HepG2 (cell line): ENCODE data around the gene CMIP. TPM values are rescaled to one million over a fixed set of nuclear protein-coding genes. Genes with fewer than 3 reads are reported as not detected.

Experiments used
- ATF7-NPFF ChIP-seq: sonication (generic); formaldehyde crosslinking; IDR thresholded peaks from 2 replicates; pipeline ENCODE4 v1.8.1; 2023; ENCODE audit warnings: mild to moderate bottlenecking, low read depth, missing genetic modification reagents, moderate library complexity
- HMGXB3 ChIP-seq: sonication (generic); formaldehyde crosslinking; IDR thresholded peaks from 2 replicates; pipeline ENCODE4 v1.4.0; 2020; ENCODE audit warnings: missing genetic modification reagents, borderline replicate concordance
- ISX ChIP-seq: sonication (generic); formaldehyde crosslinking; conservative IDR thresholded peaks from 2 replicates; pipeline ENCODE4 v1.5.0; 2020; ENCODE audit warnings: missing genetic modification reagents
- MXI1 ChIP-seq: IDR thresholded peaks from 3 replicates; pipeline ENCODE4 v1.6.1; 2012; ENCODE audit warnings: low read depth, low read length, inconsistent platforms, borderline replicate concordance
- NFKBIZ ChIP-seq: IDR thresholded peaks from 2 replicates; pipeline ENCODE4 v1.6.1; 2018; ENCODE audit warnings: missing genetic modification reagents, missing compliant biosample characterization
- NR2C2 ChIP-seq: sonication (generic); formaldehyde crosslinking; IDR thresholded peaks from 2 replicates; pipeline ENCODE4 v1.4.0; 2020; ENCODE audit warnings: missing genetic modification reagents, mild to moderate bottlenecking, moderate library complexity, borderline replicate concordance
- PLRG1 ChIP-seq: fragments of 450-650 bp; conservative IDR thresholded peaks from 2 replicates; pipeline ENCODE4 v1.6.1; 2016
- POLR2G ChIP-seq: fragments of 200-400 bp; formaldehyde crosslinking; IDR thresholded peaks from 2 replicates; pipeline ENCODE4 v1.6.1; 2018; ENCODE audit warnings: mild to moderate bottlenecking, low read depth, low read length, moderate library complexity
- RBM22 ChIP-seq: fragments of 200-400 bp; formaldehyde crosslinking; optimal IDR thresholded peaks from 2 replicates; pipeline ENCODE3; 2017; ENCODE audit warnings: mild to moderate bottlenecking, low read length, moderate library complexity
- RXRB ChIP-seq: IDR thresholded peaks from 2 replicates; pipeline ENCODE4 v1.6.1; 2016; ENCODE audit warnings: borderline replicate concordance, missing genetic modification reagents, missing compliant biosample characterization
- SKIL ChIP-seq: sonication (generic); formaldehyde crosslinking; IDR thresholded peaks from 2 replicates; pipeline ENCODE4 v1.8.0; 2022; ENCODE audit warnings: missing genetic modification reagents, mild to moderate bottlenecking, moderate library complexity, borderline replicate concordance
- SPEN ChIP-seq: sonication (generic); formaldehyde crosslinking; IDR thresholded peaks from 2 replicates; pipeline ENCODE4 v1.5.1; 2020; ENCODE audit warnings: low read depth, mild to moderate bottlenecking, missing genetic modification reagents
- ZBTB34 ChIP-seq: sonication (generic); formaldehyde crosslinking; IDR thresholded peaks from 2 replicates; pipeline ENCODE4 v1.8.0; 2022; ENCODE audit warnings: mild to moderate bottlenecking, missing genetic modification reagents
- ZNF549 ChIP-seq: sonication (generic); formaldehyde crosslinking; IDR thresholded peaks from 2 replicates; pipeline ENCODE4 v1.5.0; 2020; ENCODE audit warnings: missing genetic modification reagents
- ZNF564 ChIP-seq: sonication (generic); formaldehyde crosslinking; IDR thresholded peaks from 2 replicates; pipeline ENCODE4 v1.8.1; 2023; ENCODE audit warnings: mild to moderate bottlenecking, missing genetic modification reagents
- ZNF614 ChIP-seq: IDR thresholded peaks from 2 replicates; pipeline ENCODE4 v1.6.1; 2018; ENCODE audit warnings: missing biosample characterization, missing genetic modification reagents, inconsistent platforms, borderline replicate concordance
- ZNF674 ChIP-seq: sonication (generic); formaldehyde crosslinking; IDR thresholded peaks from 2 replicates; pipeline ENCODE4 v1.5.0; 2020; ENCODE audit warnings: low read depth, mild to moderate bottlenecking, missing genetic modification reagents
- ZNF724P ChIP-seq: sonication (generic); formaldehyde crosslinking; IDR thresholded peaks from 2 replicates; pipeline ENCODE4 v1.8.0; 2022; ENCODE audit warnings: missing genetic modification reagents, borderline replicate concordance
- polyA plus RNA-seq, 8 experiments: library from polyadenylated mRNA; depleted of rRNA in 3 of 8; stranded (reverse) in 7 of 8; unstranded in 1 of 8; fragments of >200 nt; fragmentation: Illumina TruSeq in 4 of 8; extraction: Trizol in 4 of 8; gene quantifications; 2 replicates each; pipeline versions ENCODE4 v1.2.1 to v1.2.3, GENCODE V29; 2011 to 2016; ENCODE audit warnings: low read depth in 4 of 8, missing spikeins in 1 of 8, mixed read lengths in 1 of 8; ENCODE audit not compliant: insufficient read depth in 1 of 8
- total RNA-seq, 5 experiments: library from RNA; depleted of rRNA; stranded (reverse); fragments of >200 nt; fragmentation: Illumina TruSeq; extraction: Trizol; gene quantifications; 2 replicates each; pipeline ENCODE4 v1.2.3, GENCODE V29; 2016; ENCODE audit warnings: low read depth in 1 of 5
- TF ChIP-seq, protein P1 (sequence below): sonication (generic); formaldehyde crosslinking; conservative IDR thresholded peaks from 2 replicates; pipeline ENCODE4 v1.4.0; 2020; ENCODE audit warnings: missing genetic modification reagents
- TF ChIP-seq, protein P2 (sequence below): sonication (generic); formaldehyde crosslinking; IDR thresholded peaks from 2 replicates; pipeline ENCODE4 v1.8.0; 2022; ENCODE audit warnings: missing genetic modification reagents, low read depth, mild to moderate bottlenecking, borderline replicate concordance

CMIP gene
- total and polyA plus RNA-seq, 2 of the 13 experiments (the other 11 are each of a cell fraction or from before 2014, with no cell fraction given): 10.9 to 18.1 TPM

DNA sequence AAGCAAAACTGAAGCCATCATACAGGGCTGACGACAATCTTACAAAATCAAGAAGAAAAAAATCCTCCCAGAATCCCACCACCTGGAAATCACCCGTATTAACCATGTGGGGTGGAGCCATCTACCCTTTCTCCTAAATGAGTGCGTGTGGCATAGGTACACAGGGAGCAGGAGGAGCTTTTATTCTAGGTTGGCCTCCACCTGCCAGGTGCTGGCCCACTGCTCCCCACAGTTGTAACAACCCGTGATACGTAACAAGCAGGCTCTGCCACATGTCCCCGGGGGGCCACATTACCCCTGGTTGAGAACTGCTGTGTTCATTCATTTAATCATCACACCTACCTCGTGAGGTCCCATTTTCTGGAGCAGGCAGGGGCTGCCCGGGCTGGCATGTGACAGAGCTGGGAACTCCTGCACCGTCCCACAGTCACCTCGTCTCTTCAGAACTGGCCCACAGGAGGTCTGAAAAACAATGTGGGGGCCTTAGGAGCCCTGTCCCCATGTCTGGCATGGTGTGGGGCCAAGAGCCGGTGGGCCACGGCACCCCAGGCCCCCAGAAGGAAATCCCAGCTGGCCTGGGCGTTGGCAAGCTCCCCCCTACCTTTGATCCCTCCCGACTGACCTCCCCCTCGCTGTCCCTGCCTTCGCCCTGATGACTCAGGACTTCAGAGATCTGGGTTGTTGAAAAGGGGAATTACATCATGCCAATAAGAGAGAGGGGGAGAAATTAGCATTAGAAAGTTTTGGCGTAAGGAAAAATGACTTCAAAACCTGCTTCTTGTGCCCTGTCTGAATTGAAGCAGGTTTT is 12.9 kb downstream of the CMIP start (continued):
- no peak for TF ChIP-seq ZNF724P (CRISPR knock-in tag)
- TF ChIP-seq HMGXB3 (CRISPR knock-in tag): no peak
- TF ChIP-seq SKIL (CRISPR knock-in tag): peak; percentile 87
- no peak for TF ChIP-seq SPEN
- no peak for TF ChIP-seq RBM22
- no peak for TF ChIP-seq ISX (CRISPR knock-in tag)
- TF ChIP-seq POLR2G: peak; percentile 61
- TF ChIP-seq NR2C2: no peak; the same call in none of the 2 replicates
- TF ChIP-seq, protein P1, sequence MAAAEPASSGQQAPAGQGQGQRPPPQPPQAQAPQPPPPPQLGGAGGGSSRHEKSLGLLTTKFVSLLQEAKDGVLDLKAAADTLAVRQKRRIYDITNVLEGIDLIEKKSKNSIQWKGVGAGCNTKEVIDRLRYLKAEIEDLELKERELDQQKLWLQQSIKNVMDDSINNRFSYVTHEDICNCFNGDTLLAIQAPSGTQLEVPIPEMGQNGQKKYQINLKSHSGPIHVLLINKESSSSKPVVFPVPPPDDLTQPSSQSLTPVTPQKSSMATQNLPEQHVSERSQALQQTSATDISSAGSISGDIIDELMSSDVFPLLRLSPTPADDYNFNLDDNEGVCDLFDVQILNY: no peak
- TF ChIP-seq, protein P2, sequence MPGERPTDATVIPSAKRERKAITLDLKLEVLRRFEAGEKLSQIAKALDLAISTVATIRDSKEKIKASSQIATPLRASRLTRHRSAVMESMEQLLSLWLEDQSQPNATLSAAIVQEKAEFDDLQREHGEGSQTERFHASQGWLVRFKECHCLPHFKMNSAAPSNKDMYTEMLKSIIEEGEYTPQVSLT: no peak
- no peak; the same call in 1 of the 2 replicates for TF ChIP-seq ZBTB34 (CRISPR knock-in tag)
- TF ChIP-seq ZNF564 (CRISPR knock-in tag): no peak
- TF ChIP-seq MXI1: no peak
- TF ChIP-seq NFKBIZ (CRISPR knock-in tag): 0 out of 2 replicates have a peak, but pooled peaks have one; percentile 57
- peak; percentile 88 for TF ChIP-seq RXRB (CRISPR knock-in tag)
- no peak for TF ChIP-seq ATF7-NPFF (CRISPR knock-in tag)
- TF ChIP-seq PLRG1: no peak
- TF ChIP-seq ZNF614 (CRISPR knock-in tag): no peak
- TF ChIP-seq ZNF674 (CRISPR knock-in tag): no peak
- TF ChIP-seq ZNF549 (CRISPR knock-in tag): no peak
